ENCODE results near the gene DMD.
"Not testable (repeated sequence)": the region's sequence is repeated elsewhere in the genome, so short reads cannot be mapped to it uniquely, and the experiment has no call there.

DMD gene

GRCh38 chrX:32780109-32780508, 431.2 kb downstream of the DMD start:
- H3K9ac ChIP-seq (ENCODE audit: low read length in 2 of 2): no peak overlapping the region
- no peaks in the 10 kb centered on the region for H3K27me3 ChIP-seq (ENCODE audit: control insufficient read depth in 1 of 2, insufficient read depth in 2 of 2, low read length in 2 of 2)
- no peak overlapping the region for H3K4me3 ChIP-seq (ENCODE audit: low read length in 2 of 2)
- H3K36me3 ChIP-seq (ENCODE audit: control insufficient read depth in 2 of 2, insufficient read depth in 2 of 2, low read length in 2 of 2): no peaks in the 10 kb centered on the region
- no peak overlapping the region for H3K27ac ChIP-seq (ENCODE audit: low read length)
- no peaks in the 10 kb centered on the region for H3K9me3 ChIP-seq (ENCODE audit: control insufficient read depth in 2 of 2, low read length in 2 of 2)
- no peaks in the 10 kb centered on the region for H3K4me1 ChIP-seq (ENCODE audit: control insufficient read depth, insufficient read depth, low read length)

- H3K9me3 ChIP-seq (ENCODE audit: control insufficient read depth in 2 of 2, low read length in 2 of 2): no peaks in the 10 kb centered on the region
- H3K4me1 ChIP-seq (ENCODE audit: control insufficient read depth, insufficient read depth, low read length): no peaks in the 10 kb centered on the region
- no peak overlapping the region for H3K4me3 ChIP-seq (ENCODE audit: low read length in 2 of 2)
- H3K27me3 ChIP-seq (ENCODE audit: control insufficient read depth in 1 of 2, insufficient read depth in 2 of 2, low read length in 2 of 2): no peaks in the 10 kb centered on the region
- H3K9ac ChIP-seq (ENCODE audit: low read length in 2 of 2): no peak overlapping the region
- no peak overlapping the region for H3K27ac ChIP-seq (ENCODE audit: low read length)
- no peaks in the 10 kb centered on the region for H3K36me3 ChIP-seq (ENCODE audit: control insufficient read depth in 2 of 2, insufficient read depth in 2 of 2, low read length in 2 of 2)
These were observed 432.4 kb downstream of the DMD start for GRCh38 chrX:32778965-32779364.

GRCh38 chrX:32774966-32775365, 436.4 kb downstream of the DMD start:
- no peak overlapping the region for H3K4me3 ChIP-seq (ENCODE audit: low read length in 2 of 2)
- H3K27ac ChIP-seq (ENCODE audit: low read length): no peak overlapping the region
- no peaks in the 10 kb centered on the region for H3K27me3 ChIP-seq (ENCODE audit: control insufficient read depth in 1 of 2, insufficient read depth in 2 of 2, low read length in 2 of 2)
- H3K9ac ChIP-seq (ENCODE audit: low read length in 2 of 2): no peak overlapping the region
- H3K9me3 ChIP-seq (ENCODE audit: control insufficient read depth in 2 of 2, low read length in 2 of 2): no peaks in the 10 kb centered on the region
- no peaks in the 10 kb centered on the region for H3K36me3 ChIP-seq (ENCODE audit: control insufficient read depth in 2 of 2, insufficient read depth in 2 of 2, low read length in 2 of 2)
- no peaks in the 10 kb centered on the region for H3K4me1 ChIP-seq (ENCODE audit: control insufficient read depth, insufficient read depth, low read length)

GRCh38 chrX:32749070-32749469, 462.3 kb downstream of the DMD start:
- H3K9me3 ChIP-seq (ENCODE audit: control insufficient read depth in 2 of 2, low read length in 2 of 2): no peaks in the 10 kb centered on the region
- H3K36me3 ChIP-seq (ENCODE audit: control insufficient read depth in 2 of 2, insufficient read depth in 2 of 2, low read length in 2 of 2): no peaks in the 10 kb centered on the region
- H3K27me3 ChIP-seq (ENCODE audit: control insufficient read depth in 1 of 2, insufficient read depth in 2 of 2, low read length in 2 of 2): no peaks in the 10 kb centered on the region
- H3K4me3 ChIP-seq (ENCODE audit: low read length in 2 of 2): no peak overlapping the region
- no peak overlapping the region for H3K9ac ChIP-seq (ENCODE audit: low read length in 2 of 2)
- H3K4me1 ChIP-seq (ENCODE audit: control insufficient read depth, insufficient read depth, low read length): no peaks in the 10 kb centered on the region
- no peak overlapping the region for H3K27ac ChIP-seq (ENCODE audit: low read length)

DNA sequence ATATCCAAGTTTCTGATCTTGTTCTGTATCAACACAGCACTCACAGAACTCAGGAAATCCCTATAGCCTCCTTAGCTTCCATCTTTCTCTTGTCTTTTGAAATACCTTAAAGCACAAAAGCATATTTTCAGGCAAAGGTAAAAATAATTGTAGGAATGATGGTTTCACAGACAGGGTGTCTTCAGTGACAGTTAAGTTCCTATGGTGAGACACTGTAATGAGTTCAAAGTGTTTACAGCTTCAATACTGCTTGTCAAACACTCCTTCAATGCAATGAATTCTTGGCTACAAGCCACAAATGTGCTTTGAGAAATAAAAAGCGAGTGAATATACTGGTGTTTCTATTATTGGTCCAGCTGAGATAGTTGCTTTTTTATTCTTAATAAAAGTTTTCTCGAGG, 466.0 kb downstream of the DMD start:
- Histone ChIP-seq H3K27me3 (ENCODE audit: control insufficient read depth in 1 of 2, insufficient read depth in 2 of 2, low read length in 2 of 2) (no peaks in the 10 kb centered on the region), H3K9me3 (ENCODE audit: control insufficient read depth in 2 of 2, low read length in 2 of 2) (no peaks in the 10 kb centered on the region), H3K36me3 (ENCODE audit: control insufficient read depth in 2 of 2, insufficient read depth in 2 of 2, low read length in 2 of 2) (no peaks in the 10 kb centered on the region), H3K27ac (ENCODE audit: low read length) (no peak overlapping the region), H3K4me1 (ENCODE audit: control insufficient read depth, insufficient read depth, low read length) (no peaks in the 10 kb centered on the region), H3K4me3 (ENCODE audit: low read length in 2 of 2) (no peak overlapping the region), H3K9ac (ENCODE audit: low read length in 2 of 2) (no peak overlapping the region)

DNA sequence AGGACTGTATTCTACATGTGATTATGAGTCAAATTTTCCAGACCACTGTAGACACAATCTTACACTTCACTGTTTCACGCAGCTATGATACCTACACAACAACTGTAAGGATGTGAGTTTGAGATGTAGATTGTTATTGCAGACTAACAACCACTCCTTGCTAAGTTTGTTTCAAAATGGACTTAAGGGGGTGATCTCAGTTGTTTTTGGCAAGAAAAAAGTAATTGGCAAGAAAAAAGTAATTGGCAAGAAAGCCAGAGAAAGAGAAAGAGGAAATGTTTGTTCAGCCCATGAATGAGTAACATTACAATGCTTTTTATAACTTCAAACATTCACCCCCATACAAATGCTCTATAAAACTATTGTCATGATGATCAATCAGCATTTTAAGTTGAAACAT, 466.4 kb downstream of the DMD start:
- no peaks in the 10 kb centered on the region for H3K9me3 ChIP-seq (ENCODE audit: control insufficient read depth in 2 of 2, low read length in 2 of 2)
- H3K4me3 ChIP-seq (ENCODE audit: low read length in 2 of 2): no peak overlapping the region
- H3K9ac ChIP-seq (ENCODE audit: low read length in 2 of 2): no peak overlapping the region
- H3K27ac ChIP-seq (ENCODE audit: low read length): no peak overlapping the region
- no peaks in the 10 kb centered on the region for H3K36me3 ChIP-seq (ENCODE audit: control insufficient read depth in 2 of 2, insufficient read depth in 2 of 2, low read length in 2 of 2)
- H3K4me1 ChIP-seq (ENCODE audit: control insufficient read depth, insufficient read depth, low read length): no peaks in the 10 kb centered on the region
- no peaks in the 10 kb centered on the region for H3K27me3 ChIP-seq (ENCODE audit: control insufficient read depth in 1 of 2, insufficient read depth in 2 of 2, low read length in 2 of 2)

DNA sequence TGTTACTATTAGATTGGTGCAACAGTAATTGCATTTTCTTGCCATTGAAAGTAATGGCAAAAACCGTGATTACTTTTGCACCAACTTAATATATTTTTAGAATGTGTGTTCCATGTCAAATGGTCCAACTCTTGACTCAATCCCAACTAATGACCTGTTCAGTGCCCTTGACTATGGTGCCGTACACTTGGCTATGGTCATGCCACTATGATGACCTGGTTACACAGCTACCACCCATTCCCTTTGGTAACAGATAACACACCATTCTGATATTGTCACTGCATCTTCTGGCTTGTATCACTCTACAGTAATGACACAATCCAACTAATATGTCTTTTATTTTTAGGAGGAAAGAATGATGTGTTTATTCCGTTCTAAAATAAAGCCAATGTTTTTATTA, 469.4 kb downstream of the DMD start:
- H3K27ac ChIP-seq (ENCODE audit: low read length): no peak overlapping the region
- H3K4me3 ChIP-seq (ENCODE audit: low read length in 2 of 2): no peak overlapping the region
- no peak overlapping the region for H3K9ac ChIP-seq (ENCODE audit: low read length in 2 of 2)

GRCh38 chrX:32708542-32708941, 502.8 kb downstream of the DMD start:
- no peak overlapping the region for H3K9ac ChIP-seq (ENCODE audit: low read length in 2 of 2)
- H3K4me3 ChIP-seq (ENCODE audit: low read length in 2 of 2): no peak overlapping the region
- no peak overlapping the region for H3K27ac ChIP-seq (ENCODE audit: low read length)
- no peaks in the 10 kb centered on the region for H3K4me1 ChIP-seq (ENCODE audit: control insufficient read depth, insufficient read depth, low read length)
- no peaks in the 10 kb centered on the region for H3K27me3 ChIP-seq (ENCODE audit: control insufficient read depth in 1 of 2, insufficient read depth in 2 of 2, low read length in 2 of 2)
- no peaks in the 10 kb centered on the region for H3K36me3 ChIP-seq (ENCODE audit: control insufficient read depth in 2 of 2, insufficient read depth in 2 of 2, low read length in 2 of 2)
- H3K9me3 ChIP-seq (ENCODE audit: control insufficient read depth in 2 of 2, low read length in 2 of 2): no peaks in the 10 kb centered on the region

More for the DNA sequence above, 469.4 kb downstream of the DMD start:
- Histone ChIP-seq H3K27me3 (ENCODE audit: control insufficient read depth in 1 of 2, insufficient read depth in 2 of 2, low read length in 2 of 2) (no peaks in the 10 kb centered on the region), H3K9me3 (ENCODE audit: control insufficient read depth in 2 of 2, low read length in 2 of 2) (no peaks in the 10 kb centered on the region), H3K36me3 (ENCODE audit: control insufficient read depth in 2 of 2, insufficient read depth in 2 of 2, low read length in 2 of 2) (no peaks in the 10 kb centered on the region), H3K4me1 (ENCODE audit: control insufficient read depth, insufficient read depth, low read length) (no peaks in the 10 kb centered on the region)

- not testable (repeated sequence) for H3K9me3 ChIP-seq (ENCODE audit: control insufficient read depth in 2 of 2, low read length in 2 of 2); H3K27me3 ChIP-seq (ENCODE audit: control insufficient read depth in 1 of 2, insufficient read depth in 2 of 2, low read length in 2 of 2); H3K27ac ChIP-seq (ENCODE audit: low read length); H3K4me1 ChIP-seq (ENCODE audit: control insufficient read depth, insufficient read depth, low read length); H3K9ac ChIP-seq (ENCODE audit: low read length in 2 of 2); H3K4me3 ChIP-seq (ENCODE audit: low read length in 2 of 2); H3K36me3 ChIP-seq (ENCODE audit: control insufficient read depth in 2 of 2, insufficient read depth in 2 of 2, low read length in 2 of 2)
These were observed 506.0 kb downstream of the DMD start for GRCh38 chrX:32705385-32705784.

DNA sequence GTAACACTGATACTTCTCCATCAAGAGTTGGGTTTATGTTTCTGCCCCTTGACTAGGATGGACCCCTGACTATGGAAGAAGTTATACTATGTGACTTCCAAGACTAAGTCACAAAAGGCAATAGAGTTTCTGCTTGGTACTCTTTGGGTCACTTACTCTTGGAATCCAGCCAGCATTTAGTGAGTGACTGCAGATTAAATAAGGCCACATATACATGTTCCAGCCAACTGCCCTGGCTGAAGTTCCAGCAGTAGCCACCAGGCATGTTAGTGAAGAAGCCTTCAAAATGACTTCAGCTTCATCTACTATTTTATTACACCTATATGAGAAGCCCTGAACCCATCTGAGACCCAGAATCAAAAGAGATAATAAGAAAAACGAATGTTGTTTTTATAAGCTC, 524.0 kb downstream of the DMD start:
- no peaks in the 10 kb centered on the region for H3K27me3 ChIP-seq (ENCODE audit: control insufficient read depth in 1 of 2, insufficient read depth in 2 of 2, low read length in 2 of 2)
- H3K27ac ChIP-seq (ENCODE audit: low read length): no peak overlapping the region
- no peak overlapping the region for H3K4me3 ChIP-seq (ENCODE audit: low read length in 2 of 2)

GRCh38 chrX:32678487-32678886, 532.9 kb downstream of the DMD start:
- Histone ChIP-seq H3K36me3 (ENCODE audit: control insufficient read depth in 2 of 2, insufficient read depth in 2 of 2, low read length in 2 of 2) (no peaks in the 10 kb centered on the region), H3K4me3 (ENCODE audit: low read length in 2 of 2) (no peak overlapping the region), H3K9me3 (ENCODE audit: control insufficient read depth in 2 of 2, low read length in 2 of 2) (no peaks in the 10 kb centered on the region), H3K9ac (ENCODE audit: low read length in 2 of 2) (no peak overlapping the region), H3K27ac (ENCODE audit: low read length) (no peak overlapping the region), H3K4me1 (ENCODE audit: control insufficient read depth, insufficient read depth, low read length) (no peaks in the 10 kb centered on the region), H3K27me3 (ENCODE audit: control insufficient read depth in 1 of 2, insufficient read depth in 2 of 2, low read length in 2 of 2) (no peaks in the 10 kb centered on the region)

More for the DNA sequence above, 524.0 kb downstream of the DMD start:
- H3K9ac ChIP-seq (ENCODE audit: low read length in 2 of 2): no peak overlapping the region
- no peaks in the 10 kb centered on the region for H3K4me1 ChIP-seq (ENCODE audit: control insufficient read depth, insufficient read depth, low read length)
- no peaks in the 10 kb centered on the region for H3K36me3 ChIP-seq (ENCODE audit: control insufficient read depth in 2 of 2, insufficient read depth in 2 of 2, low read length in 2 of 2)
- H3K9me3 ChIP-seq (ENCODE audit: control insufficient read depth in 2 of 2, low read length in 2 of 2): no peaks in the 10 kb centered on the region

DNA sequence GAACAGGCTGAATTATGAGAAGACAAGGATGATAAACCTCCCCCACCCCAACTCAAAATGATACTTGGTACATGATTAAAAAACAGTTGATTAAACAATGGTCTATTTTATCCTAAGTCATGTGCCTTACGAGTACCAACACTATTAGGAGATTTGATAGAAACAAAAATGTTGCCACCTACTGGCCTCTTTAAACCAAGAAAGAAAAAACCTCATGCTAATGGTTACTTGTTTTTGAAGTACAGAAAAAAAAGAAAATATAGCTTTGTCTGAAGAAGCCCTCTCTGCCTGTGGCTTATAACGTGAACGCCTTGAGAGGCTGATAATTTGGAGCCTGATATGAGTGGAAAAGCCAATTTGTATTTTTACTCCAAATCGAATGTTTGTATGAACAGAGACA, 538.2 kb downstream of the DMD start:
- Histone ChIP-seq H3K4me1 (ENCODE audit: control insufficient read depth, insufficient read depth, low read length) (no peaks in the 10 kb centered on the region), H3K9ac (ENCODE audit: low read length in 2 of 2) (no peak overlapping the region), H3K27me3 (ENCODE audit: control insufficient read depth in 1 of 2, insufficient read depth in 2 of 2, low read length in 2 of 2) (no peaks in the 10 kb centered on the region), H3K9me3 (ENCODE audit: control insufficient read depth in 2 of 2, low read length in 2 of 2) (no peaks in the 10 kb centered on the region), H3K4me3 (ENCODE audit: low read length in 2 of 2) (no peak overlapping the region), H3K36me3 (ENCODE audit: control insufficient read depth in 2 of 2, insufficient read depth in 2 of 2, low read length in 2 of 2) (no peaks in the 10 kb centered on the region), H3K27ac (ENCODE audit: low read length) (no peak overlapping the region)

Measured in stomach smooth muscle (tissue), 2 donors.